IPS DF 19.7 (cell line): ENCODE data around the gene MEAF6.

ENCODE experiments used
- DNase-seq: peaks from one replicate; pipeline ENCODE4 v3.0.0-alpha.2; 2013; ENCODE audit warnings: low read depth, low spot score

Gene MEAF6

DNA sequence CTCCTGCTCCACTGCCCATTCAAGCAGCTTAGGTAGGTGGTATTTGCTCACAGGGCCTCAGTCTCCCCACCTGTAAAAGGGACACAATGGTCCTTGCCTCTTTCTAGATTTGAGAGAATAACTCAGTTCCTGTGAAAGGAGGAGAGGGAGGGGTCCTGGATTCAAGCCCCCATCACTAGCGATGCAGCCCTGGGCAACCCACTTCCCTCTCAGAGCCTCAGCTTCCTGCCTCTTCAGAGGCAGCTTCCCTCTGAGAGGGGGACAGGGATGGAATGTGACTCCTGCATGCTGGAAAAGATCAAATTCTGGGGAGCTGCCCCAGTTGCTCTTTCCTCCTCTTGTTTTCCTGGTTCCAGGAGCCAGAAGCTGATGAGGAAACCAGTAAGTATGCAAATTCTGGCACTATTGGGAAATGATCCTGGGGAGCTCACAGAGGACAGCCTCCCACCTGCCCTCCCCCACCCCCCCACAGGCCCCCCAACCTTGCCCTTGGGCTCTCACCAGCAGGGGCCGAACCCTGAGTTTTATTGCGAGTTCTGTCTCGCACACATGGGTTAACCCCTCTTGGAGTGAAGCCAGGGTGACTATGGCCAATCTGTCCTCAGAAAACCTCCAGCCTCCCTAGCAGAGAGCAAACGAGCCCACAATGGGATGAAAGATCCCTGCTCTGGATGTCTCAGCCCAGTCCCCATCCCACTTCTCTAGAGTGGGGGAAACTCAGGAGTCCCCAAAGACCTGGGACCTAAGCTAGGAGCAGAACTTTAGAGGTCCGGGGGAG lies 28.5 kb downstream of the MEAF6 start:
- no peak for DNase-seq

GRCh38 chr1:37484325-37485051 lies 30.1 kb downstream of the MEAF6 start:
- no peak for DNase-seq

- no peak for DNase-seq
Measured at GRCh38 chr1:37483785-37484184, 30.8 kb downstream of the MEAF6 start.

DNA sequence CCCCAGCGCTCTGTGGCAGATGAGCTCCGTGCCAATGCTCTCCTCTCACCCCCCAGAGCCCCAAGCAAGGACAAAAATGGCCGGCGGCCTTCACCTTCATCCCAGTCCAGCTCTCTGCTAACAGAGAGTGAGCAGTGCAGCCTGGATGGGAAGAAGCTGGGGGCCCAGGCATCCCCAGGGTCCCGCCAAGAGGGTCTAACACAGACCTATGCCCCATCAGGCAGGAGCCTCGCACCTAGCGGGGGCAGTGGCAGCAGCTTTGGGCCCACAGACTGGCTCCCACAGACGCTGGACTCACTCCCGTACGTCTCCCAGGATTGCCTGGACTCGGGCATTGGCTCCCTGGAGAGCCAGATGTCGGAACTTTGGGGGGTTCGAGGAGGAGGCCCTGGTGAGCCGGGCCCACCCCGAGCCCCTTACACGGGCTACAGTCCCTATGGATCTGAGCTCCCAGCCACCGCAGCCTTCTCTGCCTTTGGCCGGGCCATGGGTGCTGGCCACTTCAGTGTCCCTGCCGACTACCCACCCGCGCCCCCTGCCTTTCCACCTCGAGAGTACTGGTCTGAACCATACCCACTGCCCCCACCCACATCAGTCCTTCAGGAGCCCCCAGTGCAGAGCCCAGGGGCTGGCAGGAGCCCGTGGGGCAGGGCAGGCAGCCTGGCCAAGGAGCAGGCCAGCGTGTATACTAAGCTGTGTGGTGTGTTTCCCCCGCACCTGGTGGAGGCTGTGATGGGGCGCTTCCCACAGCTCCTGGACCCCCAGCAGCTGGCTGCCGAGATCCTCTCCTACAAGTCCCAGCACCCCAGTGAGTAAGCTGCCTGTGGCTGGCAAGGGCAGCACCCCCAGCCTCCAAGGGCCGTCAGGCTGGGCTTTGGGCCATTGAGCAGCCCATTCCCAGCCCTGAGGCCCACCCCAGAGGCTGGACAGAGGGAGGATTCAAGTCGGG lies 31.5 kb downstream of the MEAF6 start:
- no peak for DNase-seq

- no peak for DNase-seq
Measured at GRCh38 chr1:37482004-37482785, 32.4 kb downstream of the MEAF6 start.

- DNase-seq: no peak
Measured at GRCh38 chr1:37481289-37482003, 33.1 kb downstream of the MEAF6 start.

DNA sequence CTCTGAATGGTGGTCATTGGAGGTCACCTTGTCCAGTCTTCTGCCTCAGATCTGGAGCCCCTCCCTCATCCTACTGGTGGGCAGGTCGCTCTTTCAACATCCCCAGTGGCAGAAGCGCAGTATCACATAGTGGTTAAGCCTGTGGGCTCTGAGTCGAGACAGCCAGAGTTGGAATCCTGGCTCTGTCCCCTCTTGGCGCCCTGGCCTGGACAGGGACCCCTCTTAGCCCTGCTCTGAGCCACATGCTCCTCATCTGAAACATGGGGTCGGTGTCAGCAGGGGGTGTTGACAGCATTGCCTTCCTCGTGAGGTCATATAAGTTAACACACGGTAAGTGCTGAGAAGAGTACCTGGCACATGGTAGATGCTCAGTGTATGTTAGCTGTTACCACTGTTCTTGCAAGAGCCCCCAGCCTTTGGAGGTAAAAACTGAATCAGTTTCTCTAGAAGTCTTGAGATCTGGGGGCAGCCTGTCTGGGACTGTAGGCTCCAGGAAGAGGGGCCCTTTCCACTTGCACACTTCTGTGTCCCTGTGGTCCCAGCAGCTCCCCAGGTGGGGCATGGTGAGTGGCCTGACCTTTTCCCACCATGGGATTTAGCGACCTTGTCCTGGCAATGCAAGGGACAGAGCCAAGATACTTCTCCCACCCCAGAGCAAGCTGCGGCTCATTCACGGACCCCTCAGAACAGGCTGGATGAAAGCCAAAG lies 33.8 kb downstream of the MEAF6 start:
- DNase-seq: no peak

DNA sequence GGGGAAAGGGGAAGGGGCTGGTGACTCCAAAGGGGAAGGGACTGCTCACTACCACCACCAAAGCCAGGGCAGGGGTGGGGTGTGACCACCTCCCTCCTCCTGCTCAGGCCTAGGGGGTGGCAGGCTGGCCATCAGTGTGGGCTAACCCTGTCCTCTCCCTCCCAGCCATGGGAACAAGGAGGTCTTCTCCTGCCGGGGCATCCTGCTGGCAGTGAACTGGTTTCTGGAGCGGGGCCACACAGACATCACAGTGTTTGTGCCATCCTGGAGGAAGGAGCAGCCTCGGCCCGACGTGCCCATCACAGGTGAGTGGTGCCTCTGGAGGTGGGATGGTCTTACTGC lies 34.5 kb downstream of the MEAF6 start:
- no peak for DNase-seq

DNA sequence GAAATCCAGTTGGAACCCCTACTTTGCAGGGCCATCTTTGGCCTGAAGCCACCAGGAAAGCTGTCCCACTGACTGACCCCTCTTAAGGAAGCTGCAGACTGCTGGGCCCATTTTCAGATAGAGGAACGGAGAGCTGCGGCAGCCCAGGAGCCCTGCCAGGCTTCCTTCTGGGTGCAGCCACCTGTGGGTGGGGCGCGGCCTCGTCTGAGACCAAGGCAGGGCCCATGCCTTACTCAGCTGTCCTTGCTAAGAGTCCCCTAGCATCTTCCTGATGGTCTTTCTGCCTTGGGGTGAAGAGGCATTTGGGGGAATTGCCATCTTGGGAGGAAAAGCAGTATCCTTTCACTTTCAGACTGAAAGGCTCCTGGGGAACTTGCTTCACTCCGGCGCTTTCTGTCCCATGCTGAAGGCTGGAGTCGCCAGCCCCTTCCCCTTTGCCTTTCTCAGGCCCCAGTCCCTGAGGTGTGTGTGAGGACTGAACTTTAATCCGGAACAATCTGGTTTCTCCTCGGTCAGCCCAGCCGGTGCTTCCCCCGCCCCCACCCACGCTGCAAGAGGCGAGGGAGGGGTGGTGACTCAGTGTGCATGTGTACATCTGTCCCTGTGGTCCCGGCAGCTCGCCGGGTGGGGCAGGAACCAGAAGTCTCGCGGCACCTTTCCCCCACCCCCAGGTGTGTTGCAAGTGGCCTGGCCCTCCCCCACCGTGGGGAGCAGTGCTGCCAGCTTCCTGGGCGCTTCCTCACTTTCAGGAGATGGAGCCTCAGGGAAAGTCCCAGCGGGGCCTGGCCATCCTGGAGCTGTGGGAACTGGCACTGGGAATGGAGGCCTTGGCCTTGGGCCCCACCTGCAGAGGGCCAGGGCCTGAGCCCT lies 35.1 kb downstream of the MEAF6 start:
- no peak for DNase-seq

DNA sequence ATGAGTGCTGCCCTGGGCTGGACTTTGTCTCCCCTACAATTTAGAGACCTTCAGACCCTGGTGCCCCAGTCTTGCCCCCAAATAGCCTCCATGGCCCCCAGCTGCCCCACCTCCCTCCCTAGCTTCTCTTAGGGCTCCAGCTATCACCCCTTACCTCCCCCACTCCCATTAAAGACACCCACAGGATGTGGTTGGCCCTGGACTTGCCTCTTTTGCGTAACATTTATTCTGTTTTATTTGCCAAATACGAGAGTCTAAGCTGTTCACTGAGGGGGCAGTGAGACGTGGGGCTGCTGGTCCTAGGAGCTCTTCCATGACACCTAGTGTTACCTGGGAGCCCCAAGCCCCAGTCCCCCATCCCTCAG lies 35.7 kb downstream of the MEAF6 start:
- DNase-seq: no peak

GRCh38 chr1:37478451-37478881 lies 36.1 kb downstream of the MEAF6 start:
- no peak for DNase-seq

DNA sequence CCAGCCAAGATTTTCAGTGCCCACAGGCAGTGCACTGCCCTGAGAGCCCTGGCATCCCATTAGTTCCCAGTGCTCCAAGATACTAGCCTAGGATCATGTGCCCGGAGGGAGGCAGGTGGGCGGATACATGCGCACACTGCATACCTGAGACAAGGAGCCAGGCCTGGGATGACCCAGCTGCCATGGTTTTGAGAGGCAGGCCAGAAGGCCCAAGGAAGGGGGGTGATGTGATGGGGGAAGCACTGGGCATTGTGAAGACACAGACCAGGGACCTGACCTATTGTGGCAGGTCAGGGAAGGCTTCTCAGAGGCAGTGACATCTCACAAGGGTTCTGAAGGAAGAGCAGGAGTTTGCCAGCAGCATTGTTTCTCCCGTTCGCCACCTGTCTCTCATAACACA lies 36.6 kb downstream of the MEAF6 start:
- no peak for DNase-seq

DNA sequence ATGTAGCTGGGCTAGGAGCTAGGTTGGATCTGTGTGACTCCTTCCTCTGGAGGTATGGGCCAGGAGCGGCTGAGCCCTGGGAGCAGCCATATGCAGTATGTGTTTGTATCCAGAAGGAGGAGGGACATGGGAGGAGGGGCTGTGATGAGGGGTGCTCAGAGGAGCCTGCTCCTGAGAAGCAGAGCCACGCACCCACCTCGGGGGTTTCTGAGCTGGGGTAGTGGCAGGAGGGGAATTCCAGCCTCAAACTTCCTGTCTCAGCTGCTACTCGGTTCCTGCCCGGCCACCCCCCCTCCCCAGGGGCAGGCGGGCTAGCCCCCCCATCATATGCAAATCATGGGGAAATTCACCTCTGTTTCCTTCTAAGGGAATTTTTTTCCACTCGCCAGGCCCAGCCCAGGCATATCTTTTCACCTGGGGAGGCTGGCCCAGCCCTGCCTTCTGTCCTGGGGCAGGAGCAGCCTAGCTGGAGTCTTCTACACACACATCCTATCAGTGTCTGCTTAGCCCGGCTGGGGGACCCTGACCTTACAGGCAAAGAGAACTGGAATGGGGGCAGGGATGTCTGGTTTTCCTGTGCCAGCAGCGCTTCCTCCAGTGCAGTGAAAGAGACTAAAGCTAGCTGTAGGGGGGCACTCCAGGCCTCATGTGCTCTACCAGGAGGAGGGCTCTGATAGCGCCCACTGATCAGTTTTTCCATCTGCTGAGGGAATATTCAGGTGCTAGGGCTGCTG lies 37.2 kb downstream of the MEAF6 start:
- no peak for DNase-seq

DNA sequence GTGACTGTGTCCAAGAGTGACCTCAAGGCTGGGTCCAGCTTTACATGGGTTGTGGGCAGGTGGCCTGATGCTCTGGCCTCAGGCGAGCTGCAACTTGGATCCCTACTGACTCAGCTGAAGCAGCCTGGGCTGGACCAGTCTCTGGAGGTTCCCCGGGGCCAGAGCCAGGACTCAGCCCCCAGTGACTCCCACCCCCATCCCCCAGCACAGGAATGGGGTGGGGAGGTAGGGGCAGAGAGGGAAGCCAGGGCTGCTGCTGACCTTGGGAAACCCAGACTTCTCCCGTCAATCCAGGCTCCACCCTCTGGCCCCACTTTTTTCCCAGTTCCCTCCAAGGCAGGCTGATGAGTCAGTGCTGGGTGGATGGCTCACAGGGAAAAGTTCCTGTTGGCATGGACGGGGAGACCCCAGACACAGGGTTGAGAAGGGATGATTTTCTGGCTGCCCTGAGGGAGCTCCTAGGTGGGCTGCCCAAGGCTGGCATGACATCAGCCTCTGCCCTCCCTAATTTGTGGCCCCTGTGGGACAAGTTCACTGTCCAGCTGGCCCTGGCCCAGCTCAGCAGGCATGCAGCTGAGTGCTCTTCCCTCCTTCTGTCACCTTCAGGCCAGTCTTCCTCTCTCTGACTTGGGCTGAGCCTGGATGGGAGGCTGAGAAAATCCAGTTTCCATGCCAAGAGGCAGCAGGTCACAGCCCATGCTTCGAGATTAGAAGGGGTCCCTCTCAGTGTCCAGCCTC lies 37.9 kb downstream of the MEAF6 start:
- no peak for DNase-seq

DNA sequence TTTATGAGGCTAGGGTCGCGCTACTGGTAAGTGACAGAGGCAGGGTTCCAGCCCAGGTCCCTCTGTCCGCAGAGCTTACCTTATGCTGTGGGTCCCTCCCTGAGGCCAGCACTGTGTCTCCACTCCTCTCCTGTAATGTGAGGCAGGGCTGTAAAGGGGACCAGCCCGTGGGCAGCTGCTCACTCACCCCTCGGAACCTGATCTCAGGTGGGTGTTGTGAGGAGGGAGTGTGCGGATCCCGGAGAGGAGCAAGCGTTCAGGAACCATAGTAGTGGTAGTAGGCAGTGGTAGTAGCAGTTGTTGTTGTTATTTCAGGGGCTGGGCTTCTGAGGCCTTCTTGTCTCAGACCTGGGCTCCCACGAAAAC lies 38.5 kb downstream of the MEAF6 start:
- no peak for DNase-seq

GRCh38 chr1:37475380-37476086 lies 39.0 kb downstream of the MEAF6 start:
- no peak for DNase-seq

DNA sequence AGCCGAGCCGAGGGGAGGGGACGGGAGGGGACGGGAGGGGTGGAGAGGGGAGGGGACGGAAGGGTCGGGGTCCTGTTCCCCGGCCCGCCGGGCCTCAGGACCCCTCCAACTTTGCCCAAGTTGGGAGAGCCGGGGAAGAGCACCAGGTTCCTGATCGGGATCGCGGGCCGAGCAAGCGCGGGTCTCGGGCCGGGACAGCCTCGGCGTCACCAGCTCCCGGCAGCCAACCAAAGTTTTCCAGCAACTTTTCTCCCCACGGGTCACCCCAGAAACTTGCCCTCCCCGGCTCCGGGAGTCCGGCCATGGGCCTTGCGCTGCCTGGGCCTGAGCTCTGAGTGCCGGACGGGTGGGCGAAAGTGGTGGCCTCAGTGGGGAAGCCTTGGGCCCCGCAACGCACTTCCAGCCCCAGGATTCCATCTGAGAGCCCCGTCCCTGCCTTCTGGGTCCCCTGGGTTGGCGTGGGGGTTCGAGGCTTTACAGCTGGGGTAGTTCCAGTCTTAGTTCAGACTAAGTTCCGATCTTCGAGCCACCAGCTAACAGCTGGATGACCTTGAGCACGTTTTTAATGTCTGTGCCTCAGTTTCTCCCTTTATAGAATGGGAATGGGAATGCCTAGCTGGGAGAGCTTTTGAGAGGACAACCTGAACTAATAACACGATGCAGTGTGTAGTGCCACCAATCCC lies 39.7 kb downstream of the MEAF6 start:
- no peak for DNase-seq
